Right lobe of liver (tissue), 6 donors: Measurements from ENCODE around the gene RALGAPA2. TPM values are rescaled to one million over a fixed set of nuclear protein-coding genes. Genes with fewer than 3 reads are reported as not detected.

Experiments used
- ATAC-seq, 4 donors: fragments of 200-7000 bp; cut with Tn5 transposase; one replicate each; pipeline ENCODE4 v1.9.1; 2020; ENCODE audit warnings: mild to moderate bottlenecking in 4 of 4, moderate library complexity in 4 of 4
- DNase-seq, 3 donors: peaks; one replicate each; pipeline ENCODE4 v3.0.0-alpha.2; 2020
- H3K27ac ChIP-seq, 3 donors: fragments of 200-600 bp; one replicate each; pipeline ENCODE4 v1.8.0; 2022
- H3K27me3 ChIP-seq, 2 donors: fragments of 200-600 bp; one replicate each; pipeline ENCODE4 v1.8.0; 2022
- H3K36me3 ChIP-seq, 4 donors: fragments of 200-600 bp; sonication (generic) in 1 of 4; one replicate each; pipeline versions ENCODE4 v1.5.1 to v1.8.0; 2017 to 2022; ENCODE audit warnings: control low read depth in 1 of 4
- H3K4me1 ChIP-seq, 4 donors: fragments of 200-600 bp; sonication (generic) in 1 of 4; one replicate each; pipeline versions ENCODE4 v1.5.1 to v1.8.0; 2017 to 2022; ENCODE audit warnings: control low read depth in 1 of 4
- H3K4me3 ChIP-seq, 3 donors: fragments of 200-600 bp; one replicate each; pipeline ENCODE4 v1.8.0; 2022
- H3K9me3 ChIP-seq, 4 donors: fragments of 200-600 bp; sonication (generic) in 1 of 4; one replicate each; pipeline versions ENCODE4 v1.5.1 to v1.8.0; 2017 to 2022; ENCODE audit warnings: control low read depth in 1 of 4
- POLR2A ChIP-seq: fragments of 450-650 bp; IDR thresholded peaks from one replicate; pipeline ENCODE4 v1.6.1; 2017; ENCODE audit warnings: antibody characterized with exemption, mild to moderate bottlenecking
- WGBS: methylation state at CpG from one replicate; pipeline ENCODE4 v1.1.6; 2018; ENCODE audit warnings: low coverage, low lambda C conversion rate; ENCODE audit not compliant: insufficient coverage; ENCODE audit errors: missing lambda C conversion rate; 5-methylcytosine and 5-hydroxymethylcytosine counted together
- intact Hi-C, 2 donors: fragments of 100-400 bp; cut with DNase I; formaldehyde crosslinking; loops; one replicate each; pipeline versions ENCODE4 v1.11.2 to v1.14.1; 2022
- total RNA-seq, 6 experiments: library from RNA; depleted of rRNA in 2 of 6; stranded (reverse); fragments of >200 nt in 2 of 6; fragmentation: NEBNext Ultra II Directional in 3 of 6; extraction: Animal tissue kit (Norgen Biotek cat#: 25700) in 3 of 6; gene quantifications; one replicate each; pipeline versions ENCODE4 v1.1.0 to v1.2.4, GENCODE V29; 2016 to 2023
- TF ChIP-seq, protein P1 (sequence below), 4 donors: fragments of 200-600 bp in 3 of 4; fragments of 450-650 bp in 1 of 4; IDR thresholded peaks; one replicate each; pipeline versions ENCODE4 v1.5.1 to v1.8.0; 2016 to 2022; ENCODE audit warnings: antibody characterized with exemption in 4 of 4, mild to moderate bottlenecking in 2 of 4
- donor health status: DM: no; HTN: yes; CAD: no.
- donor health status: DM: no; HTN: no; CAD: no.
- donor health status: DM: no; HTN: no; CAD: no.
- donor health status: DM: no; HTN: yes; CAD: no.
- donor health status: DM: no; HTN: yes; CAD: no.

RALGAPA2 gene
- total RNA-seq, 6 experiments from 2014 or later, result 38.3 to 76.7 (median 62.7) TPM

DNA sequence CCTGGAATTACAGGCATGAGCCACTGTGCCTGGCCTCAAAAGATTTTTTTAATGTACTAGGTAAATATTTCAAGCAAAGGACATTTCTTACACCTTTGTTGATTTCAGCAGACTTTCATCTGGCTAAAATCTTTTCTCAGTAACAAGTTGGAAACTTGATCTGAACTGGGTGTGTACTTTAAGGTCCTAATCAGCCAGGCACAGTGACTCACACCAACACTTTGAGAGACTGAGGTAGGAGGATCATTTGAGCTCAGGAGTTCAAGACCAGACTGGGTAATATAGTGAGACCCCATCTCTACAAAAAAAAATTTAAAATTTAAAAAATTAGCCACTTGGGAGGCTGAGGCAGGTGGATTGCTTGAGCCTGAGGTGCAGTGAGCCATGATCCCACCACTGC lies 7.0 kb upstream of the RALGAPA2 start:
- Histone ChIP-seq H3K27ac (no peak overlapping the region), H3K4me3 (no peak overlapping the region), H3K36me3 (no peaks in the 10 kb centered on the region), H3K27me3 (no peaks in the 10 kb centered on the region), H3K9me3 (no peaks in the 10 kb centered on the region), H3K4me1 (peaks cover 0 to 9% (median 2%) of the 10 kb centered on the region in 4 donors)
- TF ChIP-seq, protein P1, sequence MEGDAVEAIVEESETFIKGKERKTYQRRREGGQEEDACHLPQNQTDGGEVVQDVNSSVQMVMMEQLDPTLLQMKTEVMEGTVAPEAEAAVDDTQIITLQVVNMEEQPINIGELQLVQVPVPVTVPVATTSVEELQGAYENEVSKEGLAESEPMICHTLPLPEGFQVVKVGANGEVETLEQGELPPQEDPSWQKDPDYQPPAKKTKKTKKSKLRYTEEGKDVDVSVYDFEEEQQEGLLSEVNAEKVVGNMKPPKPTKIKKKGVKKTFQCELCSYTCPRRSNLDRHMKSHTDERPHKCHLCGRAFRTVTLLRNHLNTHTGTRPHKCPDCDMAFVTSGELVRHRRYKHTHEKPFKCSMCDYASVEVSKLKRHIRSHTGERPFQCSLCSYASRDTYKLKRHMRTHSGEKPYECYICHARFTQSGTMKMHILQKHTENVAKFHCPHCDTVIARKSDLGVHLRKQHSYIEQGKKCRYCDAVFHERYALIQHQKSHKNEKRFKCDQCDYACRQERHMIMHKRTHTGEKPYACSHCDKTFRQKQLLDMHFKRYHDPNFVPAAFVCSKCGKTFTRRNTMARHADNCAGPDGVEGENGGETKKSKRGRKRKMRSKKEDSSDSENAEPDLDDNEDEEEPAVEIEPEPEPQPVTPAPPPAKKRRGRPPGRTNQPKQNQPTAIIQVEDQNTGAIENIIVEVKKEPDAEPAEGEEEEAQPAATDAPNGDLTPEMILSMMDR (IDR thresholded peaks at IDR 0.05), result no peak
- no peak for TF ChIP-seq POLR2A
- DNase-seq, result no peak
- no peak for ATAC-seq
- intact Hi-C loops, result no loop called here

DNA sequence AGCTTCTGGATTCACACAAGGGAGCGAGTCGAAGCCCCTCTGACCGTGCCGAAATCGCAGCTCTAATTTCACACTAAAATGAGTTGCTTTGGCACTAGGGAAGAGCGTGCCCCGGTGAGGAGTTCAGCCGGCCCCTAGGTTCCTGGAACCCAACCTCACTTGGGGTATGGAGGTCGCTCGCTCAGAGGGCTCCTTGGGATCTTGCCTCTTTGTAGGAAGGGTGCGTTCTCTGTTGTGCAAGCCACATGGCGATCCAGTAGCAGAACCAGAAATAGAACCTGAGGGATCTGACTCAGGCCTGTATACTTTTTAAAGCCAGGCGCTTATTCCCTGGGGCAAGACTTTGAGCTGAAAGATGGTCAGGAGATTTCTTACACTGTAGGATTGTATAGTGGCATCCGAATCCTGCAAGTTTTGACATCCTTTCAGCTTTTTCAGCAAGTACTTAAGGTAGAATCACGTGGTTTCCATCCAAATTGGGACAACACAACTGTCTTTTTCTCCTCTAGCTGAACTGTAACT lies 861 bp upstream of the RALGAPA2 start:
- intact Hi-C loops, result no loop called here
- H3K27ac ChIP-seq, result peak overlapping the region; percentile 81 to 90 (median 90)
- no peaks in the 10 kb centered on the region for H3K9me3 ChIP-seq
- ATAC-seq, result no peak
- TF ChIP-seq POLR2A, result no peak
- TF ChIP-seq, protein P1 (IDR thresholded peaks at IDR 0.05), result no peak
- peaks cover 0 to 21% (median 3%) of the 10 kb centered on the region in 4 donors for H3K4me1 ChIP-seq
- 19% methylated on average over 11 of the region's 15 CpGs for WGBS
- H3K36me3 ChIP-seq, result no peaks in the 10 kb centered on the region
- peak overlapping the region; percentile 81 to 85 (median 81) for H3K4me3 ChIP-seq
- DNase-seq, result no peak
- no peaks in the 10 kb centered on the region for H3K27me3 ChIP-seq

DNA sequence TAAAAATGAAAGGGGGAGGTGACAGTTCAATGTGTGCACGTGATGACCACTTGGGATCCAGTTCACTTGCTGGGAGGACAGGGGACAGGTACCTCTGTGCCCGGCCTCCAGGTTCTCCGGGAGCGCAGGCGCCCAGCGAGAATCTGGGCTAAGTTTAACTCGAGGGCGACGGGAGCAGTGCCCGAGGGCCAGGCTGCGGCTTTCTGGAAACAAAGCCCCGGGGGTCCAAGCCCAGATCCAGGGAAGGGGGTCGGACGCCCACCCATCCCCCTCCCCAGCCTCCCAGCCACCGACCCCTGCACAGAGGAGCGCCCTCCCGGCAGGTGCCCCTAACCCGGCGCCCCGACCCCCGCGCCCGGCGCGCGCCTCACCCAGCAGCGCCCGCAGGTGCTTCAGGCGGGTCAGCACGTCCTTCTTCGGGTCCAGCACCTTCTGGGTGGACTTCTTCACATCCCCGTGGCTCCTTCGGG lies 405 bp downstream of the RALGAPA2 start:
- Histone ChIP-seq H3K9me3 (no peaks in the 10 kb centered on the region), H3K4me3 (peak overlapping the region; percentile 81 to 85 (median 81)), H3K27ac (peak overlapping the region; percentile 81 to 90 (median 90)), H3K27me3 (no peaks in the 10 kb centered on the region), H3K4me1 (peaks cover 0 to 31% (median 5%) of the 10 kb centered on the region in 4 donors), H3K36me3 (no peaks in the 10 kb centered on the region)
- DNase-seq, result peak in 2 of 3 donors; percentile 64 to 74
- intact Hi-C loops, result no loop called here
- 0% methylated on average over 6 of the region's 33 CpGs for WGBS
- no peak for TF ChIP-seq POLR2A
- TF ChIP-seq, protein P1 (IDR thresholded peaks at IDR 0.05), result no peak
- ATAC-seq, result peak; percentile 13 to 38 (median 33)

DNA sequence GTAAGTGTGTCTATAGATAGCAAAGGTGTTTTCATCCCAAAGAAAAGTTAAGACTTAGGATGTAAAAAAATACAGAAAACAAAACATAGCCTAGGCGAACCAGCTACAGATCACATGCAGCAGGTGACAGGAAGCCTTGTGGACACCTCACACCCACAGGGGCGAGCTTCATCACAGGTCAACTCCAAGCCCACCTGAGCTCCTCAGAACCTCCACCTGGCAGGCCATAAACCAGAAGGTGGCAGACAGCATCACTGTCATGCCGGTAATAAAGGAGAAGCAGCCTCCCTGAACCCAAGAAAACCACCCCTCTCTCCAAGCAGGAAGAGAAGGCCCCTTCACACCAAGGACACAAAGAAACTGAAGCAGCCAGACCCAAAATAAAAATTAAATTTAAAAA lies 1.0 kb downstream of the RALGAPA2 start:
- TF ChIP-seq, protein P1 (IDR thresholded peaks at IDR 0.05), result no peak
- no peak for TF ChIP-seq POLR2A
- ATAC-seq (peak in 3 of 4 donors; percentile 5 to 23 (median 5)), DNase-seq (peak in 1 of 3 donors; percentile 37)
- Histone ChIP-seq H3K4me3 (peak overlapping the region; percentile 81 to 85 (median 81)), H3K27me3 (no peaks in the 10 kb centered on the region), H3K27ac (peak overlapping the region; percentile 81 to 90 (median 90)), H3K9me3 (no peaks in the 10 kb centered on the region), H3K36me3 (no peaks in the 10 kb centered on the region), H3K4me1 (peaks cover 0 to 37% (median 7%) of the 10 kb centered on the region in 4 donors)
- intact Hi-C loops, result no loop called here
- WGBS, result 13% methylated on average over 2 of the region's 3 CpGs
